ENCODE measurements around the gene PTBP3.
"Not testable (repeated sequence)": the region's sequence is repeated elsewhere in the genome, so short reads cannot be mapped to it uniquely, and the experiment has no call there.

PTBP3 gene

DNA sequence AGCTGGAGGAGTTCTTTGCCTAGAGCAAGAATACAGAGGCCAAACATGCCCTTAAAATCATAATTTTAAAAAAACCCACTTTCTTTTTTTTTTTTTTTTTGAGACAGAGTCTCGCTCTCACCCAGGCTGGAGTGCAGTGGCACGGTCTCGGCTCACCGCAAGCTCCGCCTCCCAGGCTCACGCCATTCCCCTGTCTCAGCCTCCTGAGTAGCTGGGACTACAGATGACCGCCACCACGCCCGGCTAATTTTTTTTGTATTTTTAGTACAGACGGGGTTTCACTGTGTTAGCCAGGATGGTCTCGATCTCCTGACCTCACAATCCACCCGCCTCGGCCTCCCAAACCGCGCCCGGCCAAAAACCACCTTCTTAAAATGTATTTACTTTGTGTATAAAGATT, 66.3 kb downstream of the PTBP3 start:
- not testable (repeated sequence) for DNase-seq

DNA sequence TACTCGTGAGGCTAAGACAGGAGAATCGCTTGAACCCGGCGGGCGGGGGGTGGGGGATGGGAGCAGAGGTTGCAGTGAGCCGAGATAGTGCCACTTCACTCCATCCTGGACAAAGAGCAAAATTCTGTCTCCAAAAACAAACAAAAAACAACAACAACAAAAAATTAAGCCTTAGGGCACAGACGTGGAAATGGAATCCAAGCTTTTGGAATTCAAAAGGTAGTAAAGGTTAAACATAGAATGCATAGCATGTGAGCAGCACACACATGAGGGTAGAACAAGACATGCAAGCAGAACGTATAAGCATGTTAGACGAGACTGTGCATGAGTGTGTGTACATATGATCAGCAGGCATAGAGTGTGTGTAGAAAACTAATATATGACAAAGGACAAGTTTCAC, 68.0 kb downstream of the PTBP3 start:
- DNase-seq: no peak

DNA sequence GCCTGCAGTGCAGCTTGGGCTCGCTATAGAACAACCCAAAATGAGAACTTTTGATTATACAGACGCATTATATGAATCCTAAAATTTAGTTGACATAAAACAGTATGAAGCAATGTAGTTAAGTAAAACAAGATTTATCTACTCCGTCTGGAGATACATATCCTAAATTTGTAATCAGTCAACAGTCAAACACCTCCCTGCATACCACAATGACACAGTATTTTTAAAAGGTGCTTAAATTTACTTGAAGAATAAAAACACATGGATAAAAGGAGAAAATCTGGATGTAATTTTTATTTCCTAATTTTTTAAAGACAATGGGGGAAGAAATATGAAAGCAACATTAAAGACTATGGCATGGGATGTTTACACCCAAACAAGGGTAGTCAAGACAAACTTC, 70.8 kb downstream of the PTBP3 start:
- DNase-seq: no peak

DNA sequence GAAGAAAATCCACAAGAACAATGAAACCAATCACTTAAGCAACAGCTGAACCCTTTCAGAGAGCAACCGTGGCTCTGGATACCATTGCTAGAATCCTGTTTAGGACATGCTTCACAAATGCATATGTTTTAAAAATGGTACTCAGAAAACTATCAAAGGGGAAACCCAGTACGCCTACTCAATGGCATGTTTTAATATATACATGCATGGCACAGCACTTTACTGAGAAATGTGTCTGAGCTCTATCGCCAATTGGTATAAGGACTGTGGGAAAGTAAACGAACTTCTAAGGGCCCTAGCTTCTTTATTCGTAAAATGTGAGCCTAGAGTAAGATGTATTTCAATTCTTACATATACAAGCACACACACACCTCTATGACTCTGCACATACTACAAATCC, 72.3 kb downstream of the PTBP3 start:
- no peak for DNase-seq

DNA sequence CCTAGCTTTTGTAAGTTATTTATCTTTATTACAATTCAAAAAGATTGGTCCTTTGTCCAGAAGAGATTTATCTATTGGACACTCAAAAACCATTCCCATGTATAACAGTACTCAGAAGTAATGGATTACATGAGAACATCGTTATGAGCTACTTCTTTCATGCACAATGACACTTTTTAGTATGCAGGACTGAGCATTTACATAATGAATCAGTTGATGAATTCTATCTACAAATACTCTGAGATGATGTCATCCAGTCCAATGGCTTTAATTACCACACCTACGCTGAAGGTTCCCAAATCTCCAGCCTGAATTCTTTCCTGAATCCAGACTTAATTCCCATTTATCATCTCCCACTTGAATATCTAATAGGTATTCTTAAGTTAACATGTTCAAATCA, 75.3 kb downstream of the PTBP3 start:
- no peak for DNase-seq

DNA sequence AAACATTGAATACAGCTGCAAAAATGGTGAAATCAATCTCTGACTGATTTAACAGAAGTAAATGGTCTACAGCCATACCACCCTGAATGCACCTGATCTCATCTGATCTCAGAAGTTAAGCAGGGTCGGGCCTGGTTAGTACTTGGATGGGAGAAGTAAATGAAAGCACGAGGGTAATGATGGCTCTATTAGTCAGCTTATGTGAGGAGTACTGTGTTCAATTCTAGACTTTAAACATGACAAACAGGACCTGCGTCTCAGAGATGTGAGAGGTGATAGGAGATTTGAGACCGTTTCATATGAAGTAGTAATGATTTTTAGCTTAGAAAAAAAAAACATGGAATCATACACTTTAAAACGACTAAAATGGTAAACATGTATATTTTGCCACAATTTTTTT, 81.2 kb downstream of the PTBP3 start:
- no peak for DNase-seq

DNA sequence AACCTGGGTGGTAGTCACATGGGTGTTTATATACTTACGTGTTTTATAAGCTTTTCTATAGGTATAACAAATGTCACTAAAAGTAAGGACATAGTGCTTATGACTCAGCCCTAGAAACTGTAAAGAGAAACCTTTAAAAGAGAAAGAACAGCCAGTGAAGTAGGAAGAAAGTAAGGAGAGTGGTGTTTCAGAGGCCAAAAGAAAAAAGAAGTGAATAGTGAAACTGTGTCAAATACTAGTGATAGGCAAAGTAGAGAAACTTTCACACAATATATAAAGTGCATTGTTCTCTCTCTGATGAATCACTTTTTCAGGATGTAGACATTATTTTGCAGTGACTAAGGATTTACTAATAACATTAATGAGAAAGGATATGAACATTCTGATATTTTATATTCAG, 84.1 kb downstream of the PTBP3 start:
- DNase-seq: no peak

DNA sequence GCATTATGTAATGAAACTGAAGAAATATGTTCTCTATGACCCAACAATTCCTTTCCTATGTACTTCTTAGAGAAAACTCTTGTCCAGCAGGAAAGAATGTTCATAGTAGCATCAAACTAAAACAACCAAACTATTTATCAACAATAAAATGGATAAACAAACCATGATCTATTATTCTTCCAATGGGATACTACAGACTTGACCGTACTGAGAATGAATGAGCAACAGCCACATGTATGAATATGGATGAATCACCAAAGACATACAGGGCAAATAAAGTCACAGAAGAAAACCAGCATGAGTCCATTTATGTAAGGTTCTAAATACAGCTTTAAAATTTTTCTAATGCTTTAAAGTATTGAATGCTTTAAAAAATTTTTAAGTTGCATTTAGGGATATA, 84.7 kb downstream of the PTBP3 start:
- no peak for DNase-seq

DNA sequence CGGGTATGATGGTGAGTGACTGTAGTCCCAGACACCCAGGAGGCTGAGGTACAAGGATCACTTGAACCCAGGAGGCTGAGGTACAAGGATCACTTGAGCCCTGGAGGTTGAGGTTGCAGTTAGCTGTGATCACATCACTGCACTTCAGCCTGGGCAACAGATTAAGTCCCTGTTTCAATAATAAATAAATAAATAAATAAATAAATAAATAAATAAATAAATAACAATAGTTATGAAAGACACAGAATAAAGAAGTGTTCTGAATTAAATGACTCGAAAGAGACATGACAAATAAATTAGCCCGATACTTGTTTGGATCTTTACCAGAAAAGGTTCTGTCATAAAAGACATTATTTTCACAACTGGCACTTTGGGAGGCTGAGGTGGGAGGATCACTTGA, 86.3 kb downstream of the PTBP3 start:
- DNase-seq: no peak

DNA sequence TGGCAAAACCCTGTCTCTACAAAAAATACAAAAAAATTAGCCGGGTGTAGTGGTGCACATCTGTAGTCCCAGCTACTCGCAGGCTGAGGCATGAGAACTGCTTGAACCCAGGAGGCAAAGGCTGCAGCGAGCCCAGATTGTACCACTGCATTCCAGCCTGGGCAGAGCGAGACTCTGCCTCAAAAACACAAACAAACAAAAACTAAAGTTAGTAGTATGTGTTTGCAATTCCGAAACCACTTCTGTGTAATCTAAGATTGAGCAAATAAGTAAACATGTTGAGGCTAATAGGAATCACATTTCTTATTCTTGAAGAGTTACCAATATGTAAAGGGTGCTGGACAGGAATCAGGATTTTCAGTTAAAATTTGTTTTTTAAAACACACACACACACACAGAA, 88.3 kb downstream of the PTBP3 start:
- DNase-seq: no peak

DNA sequence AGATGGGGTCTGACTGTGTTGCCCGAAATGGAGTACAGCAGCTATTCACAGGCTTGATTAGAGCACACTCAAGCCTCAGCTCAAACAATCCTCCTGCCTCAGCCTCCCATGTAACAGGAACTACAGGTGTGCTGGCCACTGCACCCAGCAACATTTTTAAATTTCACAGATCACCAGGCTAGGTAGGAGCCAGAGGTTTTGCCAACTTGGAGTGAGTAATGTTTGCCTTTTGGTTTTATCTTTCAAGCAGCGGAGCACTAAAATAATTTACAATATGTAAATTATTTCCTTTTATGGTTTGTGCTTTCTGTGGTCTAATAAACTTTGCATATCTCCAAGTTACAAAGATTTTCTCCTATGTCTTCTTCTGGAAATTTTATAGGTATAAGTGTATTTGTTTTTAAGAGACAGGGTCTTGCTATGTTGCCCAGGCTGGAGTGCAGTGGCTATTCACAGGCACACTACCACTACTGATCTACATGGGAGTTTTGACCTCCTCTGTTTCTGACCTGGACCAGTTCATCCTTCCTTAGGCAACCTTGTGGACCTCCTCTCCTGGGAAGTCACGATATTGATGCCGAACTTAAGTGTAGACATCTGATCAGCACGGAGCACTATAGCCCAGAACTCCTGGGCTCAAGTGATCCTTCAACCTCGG, 91.1 kb downstream of the PTBP3 start:
- no peak for DNase-seq

DNA sequence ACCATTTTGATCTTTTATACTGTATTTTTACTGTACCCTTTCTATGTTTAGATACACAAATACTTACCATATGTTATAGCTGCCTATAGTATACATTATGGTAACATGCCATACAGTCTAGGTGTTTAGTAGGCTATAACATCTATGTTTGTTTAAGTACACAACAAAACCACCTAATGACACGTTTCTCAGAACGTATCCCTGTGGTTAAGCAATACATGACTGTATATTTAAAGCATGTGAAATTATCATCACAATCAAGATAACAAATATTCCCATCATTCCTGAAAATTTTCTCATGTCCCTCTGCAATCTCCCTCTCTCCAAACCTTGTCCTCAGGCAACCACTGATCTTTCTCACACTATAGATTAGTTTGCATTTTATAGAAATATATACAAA, 91.9 kb downstream of the PTBP3 start:
- no peak for DNase-seq

DNA sequence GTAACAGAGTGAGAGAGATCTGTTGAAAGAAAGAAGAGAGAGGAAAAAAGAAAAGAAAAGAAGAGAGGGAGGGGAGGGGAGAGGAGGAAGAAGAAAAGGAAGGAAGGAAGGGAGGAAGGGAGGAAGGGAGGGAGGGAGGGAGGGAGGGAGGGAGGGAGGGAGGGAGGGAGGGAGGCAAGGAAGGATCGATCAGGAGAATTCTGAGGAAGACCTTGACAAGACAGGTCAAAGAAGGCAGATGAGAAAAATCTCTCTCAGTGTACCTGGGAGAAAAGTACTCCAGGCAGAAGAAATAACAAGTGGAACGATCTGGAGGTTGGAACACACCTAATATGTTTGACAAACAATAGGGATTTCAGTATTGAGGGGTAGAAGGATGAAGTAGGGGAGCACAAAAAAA, 93.7 kb downstream of the PTBP3 start:
- DNase-seq: no peak

DNA sequence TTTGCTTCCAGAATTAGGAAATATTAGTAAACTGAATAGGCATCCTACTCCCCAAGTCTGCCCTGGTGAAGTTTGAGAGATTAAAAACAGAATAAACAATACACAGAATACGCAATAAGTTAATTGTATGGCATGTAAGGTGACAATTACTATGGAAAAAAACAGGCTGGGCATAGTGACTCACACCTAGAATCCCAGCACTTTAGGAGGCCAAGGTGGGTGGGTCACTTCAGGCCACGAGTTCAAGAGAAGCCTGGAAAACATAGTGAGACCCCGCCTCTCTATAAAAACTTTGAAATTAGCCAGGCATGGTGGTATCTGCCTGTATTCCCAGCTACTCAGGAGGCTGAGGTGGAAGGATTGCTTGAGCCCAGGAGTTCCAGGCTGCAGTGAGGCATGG, 94.1 kb downstream of the PTBP3 start:
- no peak for DNase-seq

DNA sequence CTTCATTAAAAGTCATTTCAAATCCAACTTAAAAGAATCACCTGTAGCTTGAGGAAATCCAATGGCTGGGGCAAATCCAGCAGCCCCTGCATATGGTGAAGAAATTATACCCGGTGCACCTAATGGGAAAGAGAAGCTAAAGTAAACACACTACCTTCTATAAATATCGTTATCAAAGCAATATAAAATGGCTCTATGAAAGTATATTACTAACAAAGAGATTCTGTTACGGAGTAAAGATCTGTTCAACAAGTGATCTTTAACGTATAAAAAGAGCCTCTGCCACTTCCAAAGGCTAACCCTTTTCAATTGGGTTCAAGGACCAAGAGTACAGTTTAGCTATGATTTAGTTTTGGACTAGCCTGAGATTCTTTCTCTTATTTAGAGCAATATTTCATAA, 98.6 kb downstream of the PTBP3 start:
- DNase-seq: no peak

DNA sequence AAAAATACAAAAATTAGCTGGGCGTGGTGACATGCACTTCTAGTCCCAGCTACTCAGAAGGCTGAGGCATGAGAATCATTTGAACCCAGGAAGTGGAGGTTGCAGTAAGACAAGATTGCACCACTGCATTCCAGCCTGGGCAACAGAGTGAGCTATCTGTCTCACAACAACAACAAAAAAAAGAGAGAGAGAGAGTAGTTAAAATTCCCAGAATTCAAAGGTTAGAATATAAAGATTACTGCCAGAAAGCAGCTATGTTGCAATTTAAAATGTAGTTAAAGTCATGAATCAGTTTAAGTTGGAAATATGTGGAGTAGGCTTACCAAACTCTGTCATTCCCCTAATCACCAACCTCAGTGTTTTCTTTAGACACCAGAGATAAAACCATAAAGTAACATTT, 99.7 kb downstream of the PTBP3 start:
- no peak for DNase-seq

DNA sequence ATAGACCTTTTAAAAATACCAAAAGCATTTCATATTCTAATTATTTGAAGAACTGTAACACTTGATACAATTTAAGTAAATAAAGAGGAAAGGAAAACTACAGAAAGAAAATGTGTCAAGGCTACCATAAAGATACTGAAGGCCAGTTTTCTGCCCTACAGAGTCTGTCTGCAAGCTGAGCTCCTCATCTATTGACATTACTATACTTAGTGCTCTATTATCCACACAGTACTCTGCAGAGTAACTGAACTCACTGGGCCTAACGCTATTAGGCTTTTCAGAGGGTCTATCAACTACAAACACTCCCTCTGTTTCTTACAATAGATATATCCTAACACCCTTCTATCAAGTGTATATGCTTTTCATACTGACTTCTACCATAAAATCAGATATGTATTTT, 101.2 kb downstream of the PTBP3 start:
- no peak for DNase-seq

DNA sequence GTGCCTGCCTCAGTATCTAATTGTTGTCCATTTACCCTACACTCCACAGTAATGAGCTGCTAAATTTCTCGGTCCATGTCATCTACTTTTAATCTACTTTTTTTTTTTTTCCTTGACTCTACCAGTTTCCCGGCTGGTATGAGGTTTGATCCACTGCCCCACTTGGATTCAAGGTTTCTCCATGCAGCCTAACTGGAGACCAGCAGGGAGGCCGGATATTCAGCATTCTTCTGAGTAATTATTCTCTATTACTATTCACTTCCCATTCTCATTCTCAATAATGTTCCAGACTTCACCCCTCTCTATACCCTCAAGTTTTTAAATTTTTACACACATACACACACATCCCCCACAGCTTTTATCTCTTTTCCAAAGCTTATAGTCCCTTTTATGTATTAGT, 107.3 kb downstream of the PTBP3 start:
- no peak for DNase-seq

DNA sequence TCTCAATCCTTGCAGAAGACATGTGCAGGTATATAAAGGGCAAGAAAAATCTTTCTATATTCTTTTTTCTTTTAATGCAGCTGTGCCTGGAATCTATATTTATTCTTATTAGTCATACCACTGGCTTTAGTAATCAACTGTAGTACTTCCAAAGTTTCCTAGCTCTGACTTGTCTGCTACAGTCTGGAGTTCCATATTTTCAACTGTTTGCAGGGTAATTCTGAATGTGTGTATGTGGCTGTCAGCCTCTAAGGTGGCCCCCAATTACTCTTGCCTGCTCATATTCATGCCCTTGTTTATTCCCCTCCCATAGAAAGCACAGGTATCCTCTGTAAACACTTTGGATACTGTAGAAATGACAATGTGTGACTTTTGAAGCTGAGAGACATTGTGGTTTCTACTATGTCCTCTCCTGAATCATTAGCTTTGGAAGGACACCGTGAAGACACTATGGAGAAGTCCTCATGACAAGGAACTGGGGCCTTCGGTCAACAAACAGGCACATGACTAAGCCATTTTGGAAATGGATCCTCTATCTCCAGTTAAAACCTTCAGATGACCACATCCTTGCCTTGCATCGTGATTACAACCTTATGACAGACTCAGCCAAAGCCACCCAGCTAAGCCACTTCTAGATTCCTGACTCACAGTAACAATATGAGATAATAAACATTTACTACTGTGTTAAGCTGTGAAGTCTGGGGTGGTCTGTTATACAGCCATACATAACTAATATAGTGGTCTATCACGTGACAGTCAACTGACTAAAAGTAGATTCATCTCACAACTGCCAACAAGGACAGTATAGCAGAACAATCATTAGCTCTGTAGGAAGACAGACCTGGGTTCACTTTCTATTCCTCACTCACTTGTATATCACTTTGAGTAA, 108.8 kb downstream of the PTBP3 start:
- no peak for DNase-seq

DNA sequence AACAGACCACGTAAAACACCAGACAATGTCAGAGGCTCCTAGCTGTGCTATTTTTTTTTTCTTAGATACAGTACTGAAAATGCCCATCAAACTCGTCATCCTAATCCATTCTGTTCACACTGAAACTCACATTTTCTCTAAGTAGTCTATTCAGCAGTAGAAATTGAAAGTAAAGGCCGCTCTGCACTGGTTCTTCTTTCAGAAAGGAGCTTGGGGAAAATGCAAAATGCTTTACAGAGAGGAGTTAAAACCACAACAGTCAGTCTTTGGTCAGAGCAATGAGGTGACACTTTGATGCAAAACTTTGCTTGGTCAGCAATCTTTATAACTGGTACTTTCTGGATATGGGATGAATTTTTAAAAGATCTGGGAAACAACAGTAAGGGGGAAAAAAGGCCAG, 114.5 kb downstream of the PTBP3 start:
- DNase-seq: no peak

DNA sequence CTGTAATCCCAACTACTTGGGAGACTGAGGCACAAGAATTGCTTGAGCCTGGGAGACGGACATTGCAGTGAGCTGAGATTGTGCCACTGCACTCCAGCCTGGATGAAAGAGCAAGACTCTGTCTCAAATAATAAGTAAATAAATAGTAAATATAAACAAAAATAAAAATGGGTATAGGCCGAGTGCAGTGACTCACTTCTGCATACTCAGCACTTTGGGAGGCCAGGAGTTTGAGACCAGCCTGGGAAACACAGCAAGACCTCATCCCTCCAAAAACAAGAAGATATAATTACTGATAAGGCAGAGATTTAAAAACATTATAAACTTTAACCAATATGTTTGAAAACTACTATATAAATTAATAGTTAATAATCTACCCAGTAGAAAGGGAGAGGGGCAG, 120.5 kb downstream of the PTBP3 start:
- no peak for DNase-seq

DNA sequence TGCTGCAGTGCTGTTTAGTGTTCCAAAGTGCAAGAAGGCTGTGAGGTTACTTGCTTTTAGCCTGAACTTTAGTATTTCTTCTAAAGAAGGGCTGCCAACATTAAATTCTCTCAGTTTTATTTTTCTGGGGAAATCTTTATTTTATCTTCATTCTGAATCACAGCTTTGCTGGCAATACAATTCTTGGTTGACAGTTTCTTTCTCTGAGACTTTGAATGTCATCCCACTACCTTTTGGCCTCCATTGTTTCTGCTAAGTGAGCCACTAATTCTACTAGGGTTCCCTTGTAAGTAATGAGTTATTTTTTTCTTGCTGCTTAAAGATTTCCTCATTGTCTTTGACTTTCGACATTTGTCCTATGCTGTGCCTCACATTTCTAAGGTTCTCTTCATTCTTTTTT, 126.0 kb downstream of the PTBP3 start:
- DNase-seq: no peak

DNA sequence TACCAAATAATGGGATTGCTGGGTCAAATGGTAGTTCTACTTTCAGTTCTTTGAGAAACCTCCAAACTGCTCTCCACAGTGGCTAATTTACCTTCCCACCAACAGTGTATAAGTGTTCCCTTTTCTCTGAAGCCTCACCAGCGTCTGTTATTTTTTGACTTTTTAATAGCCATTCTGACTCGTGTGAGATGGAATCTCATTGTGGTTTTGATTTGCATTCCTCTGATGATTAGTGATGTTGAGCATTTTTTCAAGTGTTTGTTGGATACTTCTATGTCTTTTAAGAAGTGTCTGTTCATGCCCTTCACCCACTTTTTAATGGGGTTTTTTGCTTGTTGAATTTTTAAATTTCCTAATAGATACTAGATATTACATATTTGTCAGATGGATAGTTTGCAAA, 129.9 kb downstream of the PTBP3 start:
- DNase-seq: no peak

DNA sequence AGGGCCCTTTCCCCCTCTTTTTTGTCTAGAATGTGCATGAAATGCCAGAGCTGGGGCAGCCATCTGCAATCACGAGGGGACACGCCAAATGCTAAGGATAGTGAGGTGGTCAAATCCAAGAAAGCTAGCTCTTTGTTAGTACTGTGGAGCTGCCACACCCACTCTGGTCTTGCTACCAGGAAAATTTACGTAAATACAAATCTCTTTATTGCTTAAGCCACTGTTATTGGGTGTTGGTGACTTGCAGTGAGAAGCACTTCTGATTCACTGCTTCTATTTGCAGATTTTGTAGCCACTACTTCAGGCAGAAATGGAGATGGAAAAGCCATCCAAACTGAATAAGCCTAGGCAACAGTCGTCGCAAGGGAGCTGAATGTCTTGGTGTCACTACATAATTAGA, 132.7 kb downstream of the PTBP3 start:
- DNase-seq: no peak

DNA sequence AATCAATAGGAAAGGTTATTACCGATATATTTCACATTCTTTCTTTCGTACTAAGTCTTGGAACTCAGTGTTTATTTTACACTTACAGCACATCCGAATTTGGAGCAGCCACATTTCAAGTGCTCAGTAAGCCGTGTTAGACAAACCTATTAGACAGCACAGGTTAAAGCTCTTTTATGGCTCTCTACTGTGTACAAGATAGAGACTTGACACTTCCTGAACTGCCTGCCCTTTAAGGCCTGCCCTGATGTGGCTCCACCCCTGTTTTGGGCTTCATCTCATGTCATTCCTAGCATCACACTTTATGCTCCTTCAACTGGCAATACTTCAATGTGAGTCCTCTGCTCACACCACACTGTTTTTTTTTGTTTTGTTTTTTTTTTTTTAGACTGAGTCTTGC, 134.8 kb downstream of the PTBP3 start:
- DNase-seq: no peak
